Esophagus squamous epithelium (tissue), 4 donors: ENCODE data around the gene MCTP2.

Experiments
- POLR2A ChIP-seq, 4 donors: fragments of 450-650 bp; IDR thresholded peaks; one replicate each; pipeline ENCODE4 v1.6.1; 2017; ENCODE audit warnings: antibody characterized with exemption in 4 of 4, mild to moderate bottlenecking in 4 of 4, moderate library complexity in 3 of 4
- TF ChIP-seq, protein P1 (sequence below), 6 experiments: fragments of 450-650 bp in 4 of 6; fragments of 200-600 bp in 2 of 6; sonication (generic) in 2 of 6; IDR thresholded peaks; one replicate each; pipeline ENCODE4 v1.5.1; 2016 to 2019; ENCODE audit warnings: antibody characterized with exemption in 6 of 6, mild to moderate bottlenecking in 4 of 6, moderate library complexity in 4 of 6

GRCh38 chr15:94238539-94239118 is 7.3 kb downstream of the MCTP2 start:
- TF ChIP-seq, protein P1, sequence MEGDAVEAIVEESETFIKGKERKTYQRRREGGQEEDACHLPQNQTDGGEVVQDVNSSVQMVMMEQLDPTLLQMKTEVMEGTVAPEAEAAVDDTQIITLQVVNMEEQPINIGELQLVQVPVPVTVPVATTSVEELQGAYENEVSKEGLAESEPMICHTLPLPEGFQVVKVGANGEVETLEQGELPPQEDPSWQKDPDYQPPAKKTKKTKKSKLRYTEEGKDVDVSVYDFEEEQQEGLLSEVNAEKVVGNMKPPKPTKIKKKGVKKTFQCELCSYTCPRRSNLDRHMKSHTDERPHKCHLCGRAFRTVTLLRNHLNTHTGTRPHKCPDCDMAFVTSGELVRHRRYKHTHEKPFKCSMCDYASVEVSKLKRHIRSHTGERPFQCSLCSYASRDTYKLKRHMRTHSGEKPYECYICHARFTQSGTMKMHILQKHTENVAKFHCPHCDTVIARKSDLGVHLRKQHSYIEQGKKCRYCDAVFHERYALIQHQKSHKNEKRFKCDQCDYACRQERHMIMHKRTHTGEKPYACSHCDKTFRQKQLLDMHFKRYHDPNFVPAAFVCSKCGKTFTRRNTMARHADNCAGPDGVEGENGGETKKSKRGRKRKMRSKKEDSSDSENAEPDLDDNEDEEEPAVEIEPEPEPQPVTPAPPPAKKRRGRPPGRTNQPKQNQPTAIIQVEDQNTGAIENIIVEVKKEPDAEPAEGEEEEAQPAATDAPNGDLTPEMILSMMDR (IDR thresholded peaks at IDR 0.05): no peak
- TF ChIP-seq POLR2A (IDR thresholded peaks at IDR 0.05): no peak
